Activated effector memory CD4-positive, alpha-beta T cell treated with anti-CD3 and anti-CD28 coated beads, Interleukin-2, amount 50 U/mL, for 16 hours (primary cell): ENCODE results near the gene TCF20.

ENCODE experiments used
- DNase-seq: peaks from one replicate; pipeline ENCODE4 v3.0.0-alpha.2; 2020

The TCF20 gene

GRCh38 chr22:42281706-42282251, 11.3 kb upstream of the TCF20 start:
- DNase-seq = no peak

- no peak for DNase-seq
Measured at GRCh38 chr22:42281284-42281683, 10.8 kb upstream of the TCF20 start.

- peak; percentile 36 for DNase-seq
Measured at GRCh38 chr22:42280836-42281235, 10.4 kb upstream of the TCF20 start.

- peak; percentile 56 for DNase-seq
Measured at GRCh38 chr22:42280140-42280539, 9.7 kb upstream of the TCF20 start.

GRCh38 chr22:42279425-42280020, 9.1 kb upstream of the TCF20 start:
- peak; percentile 27 for DNase-seq

GRCh38 chr22:42277988-42278776, 7.7 kb upstream of the TCF20 start:
- no peak for DNase-seq

- DNase-seq = no peak
Measured at GRCh38 chr22:42277232-42277753, 6.8 kb upstream of the TCF20 start.

GRCh38 chr22:42275970-42276369, 5.5 kb upstream of the TCF20 start:
- DNase-seq = no peak

- DNase-seq = no peak
Measured at GRCh38 chr22:42275176-42275575, 4.7 kb upstream of the TCF20 start.

GRCh38 chr22:42273855-42274451, 3.5 kb upstream of the TCF20 start:
- no peak for DNase-seq

GRCh38 chr22:42272431-42272999, 2.1 kb upstream of the TCF20 start:
- DNase-seq = no peak

GRCh38 chr22:42271906-42272305, 1.5 kb upstream of the TCF20 start:
- no peak for DNase-seq

- DNase-seq = no peak
Measured at GRCh38 chr22:42271191-42271813, 849 bp upstream of the TCF20 start.

- no peak for DNase-seq
Measured at GRCh38 chr22:42270176-42270509, 310 bp downstream of the TCF20 start.

GRCh38 chr22:42269432-42270175, 849 bp downstream of the TCF20 start:
- DNase-seq = peak; percentile 91

- no peak for DNase-seq
Measured at GRCh38 chr22:42268852-42269410, 1.5 kb downstream of the TCF20 start.

- DNase-seq = no peak
Measured at GRCh38 chr22:42265321-42265720, 5.1 kb downstream of the TCF20 start.

GRCh38 chr22:42263944-42264343, 6.5 kb downstream of the TCF20 start:
- DNase-seq = no peak

GRCh38 chr22:42262964-42263363, 7.5 kb downstream of the TCF20 start:
- DNase-seq = no peak

- DNase-seq = no peak
Measured at GRCh38 chr22:42261296-42261695, 9.2 kb downstream of the TCF20 start.

GRCh38 chr22:42258126-42258525, 12.3 kb downstream of the TCF20 start:
- no peak for DNase-seq

- DNase-seq = no peak
Measured at GRCh38 chr22:42257386-42257785, 13.1 kb downstream of the TCF20 start.
